Panc1 (cell line): ENCODE results near the gene IRS1. TPM values are rescaled to one million over a fixed set of nuclear protein-coding genes. Genes with fewer than 3 reads are reported as not detected.

Experiments
- ATAC-seq: fragments of 200-7000 bp; cut with Tn5 transposase; 2 replicates; pipeline ENCODE4 v1.9.1; 2020; ENCODE audit warnings: mild to moderate bottlenecking, moderate library complexity
- BruUV-seq: library from RNA; stranded (reverse); fragments of 400-500 nt; replicated peaks from 2 replicates; lab custom pipeline; 2021; lab: Mats Ljungman, UMichigan
- CTCF ChIA-PET: fragments of 300-600 bp; sonication (Branson Sonifier 250); formaldehyde crosslinking; loops from one replicate; lab custom pipeline; 2022; ENCODE audit warnings: antibody characterized with exemption; lab: Charles Lee
- POLR2A ChIA-PET: fragments of 300-600 bp; sonication (Branson Sonifier 250); formaldehyde crosslinking; loops from one replicate; lab custom pipeline; 2022; ENCODE audit warnings: antibody characterized with exemption; lab: Charles Lee
- DNase-seq: peaks from one replicate; pipeline ENCODE4 v3.0.0-alpha.2; 2010; ENCODE audit warnings: low read depth, low spot score
- H3K27ac ChIP-seq: 2 replicates; pipeline ENCODE4 v1.5.1; 2011; ENCODE audit warnings: mild to moderate bottlenecking, low read length, inconsistent platforms
- H3K27me3 ChIP-seq: fragments of 200-500 bp; sonication (Bioruptor generic); 2 replicates; pipeline ENCODE4 v1.6.0; 2014; ENCODE audit warnings: low read length, inconsistent platforms; ENCODE audit not compliant: control insufficient read depth, insufficient read depth
- H3K36me3 ChIP-seq: fragments of 200-500 bp; sonication (Bioruptor generic); 2 replicates; pipeline ENCODE4 v1.5.1; 2014; ENCODE audit warnings: inconsistent platforms, mild to moderate bottlenecking, low read length, moderate library complexity; ENCODE audit not compliant: control insufficient read depth, insufficient read depth
- H3K4me1 ChIP-seq: 2 replicates; pipeline ENCODE4 v1.5.1; 2011; ENCODE audit warnings: inconsistent platforms, mild to moderate bottlenecking, low read length, moderate library complexity; ENCODE audit not compliant: control insufficient read depth, insufficient read depth
- H3K4me3 ChIP-seq, 2 experiments: 2 replicates each; pipeline ENCODE4 v1.5.1; 2011 to 2012; ENCODE audit warnings: low read depth in 2 of 2, low read length in 2 of 2, mild to moderate bottlenecking in 2 of 2, inconsistent platforms in 1 of 2, moderate library complexity in 1 of 2
- H3K9me3 ChIP-seq: fragments of 200-500 bp; sonication (Bioruptor generic); 2 replicates; pipeline ENCODE4 v1.5.1; 2014; ENCODE audit warnings: low read depth, mild to moderate bottlenecking, inconsistent platforms, low read length, moderate library complexity; ENCODE audit not compliant: control insufficient read depth, insufficient read depth
- CTCF ChIP-seq: fragments of 450-650 bp; IDR thresholded peaks from 2 replicates; pipeline ENCODE4 v1.5.1; 2017; ENCODE audit warnings: mild to moderate bottlenecking
- POLR2AphosphoS5 ChIP-seq: IDR thresholded peaks from 2 replicates; pipeline ENCODE4 v1.6.1; 2012; ENCODE audit warnings: mild to moderate bottlenecking, low read depth, low read length, moderate library complexity
- REST ChIP-seq, 2 experiments: IDR thresholded peaks; 2 replicates each; pipeline ENCODE4 v1.6.1; 2011 to 2012; ENCODE audit warnings: low read depth in 2 of 2, control low read depth in 1 of 2, low read length in 1 of 2, mild to moderate bottlenecking in 1 of 2, moderate library complexity in 1 of 2; ENCODE audit not compliant: insufficient read depth in 1 of 2
- SIN3A ChIP-seq: IDR thresholded peaks from 2 replicates; pipeline ENCODE4 v1.6.1; 2012; ENCODE audit warnings: low read depth, mild to moderate bottlenecking, low read length, moderate library complexity, borderline replicate concordance; ENCODE audit not compliant: insufficient read depth
- TCF7L2 ChIP-seq: IDR thresholded peaks from 2 replicates; pipeline ENCODE4 v1.6.1; 2011; ENCODE audit warnings: mild to moderate bottlenecking, low read depth, low read length, inconsistent platforms
- in situ Hi-C: cut with HindIII; loops from 2 replicates; pipeline ENCODE4 v1.10.0; 2016; ENCODE audit warnings: low sequenced_read_pairs, low pct_unique_long_range_greater_than_20kb
- intact Hi-C: fragments of 100-400 bp; cut with micrococcal nuclease; formaldehyde crosslinking; loops from one replicate; pipeline ENCODE4 v1.10.0; 2022; ENCODE audit not compliant: unreplicated experiment
- total RNA-seq: library from RNA; stranded (reverse); gene quantifications from one replicate; pipeline ENCODE4 v1.2.1, GENCODE V29; 2021; ENCODE audit not compliant: unreplicated experiment

The IRS1 gene
- total RNA-seq, 1 experiment from 2014 or later = 27.3 TPM

- no peaks in the 10 kb centered on the region for H3K27me3 ChIP-seq
- no peak for DNase-seq
- ATAC-seq = no peak
- CTCF ChIA-PET = no interaction called here
- intact Hi-C loops = no loop called here
- H3K36me3 ChIP-seq = no peaks in the 10 kb centered on the region
- no peak overlapping the region for H3K4me3 ChIP-seq
- in situ Hi-C loops = no loop called here
- no peaks in the 10 kb centered on the region for H3K4me1 ChIP-seq
- POLR2A ChIA-PET = no interaction called here
- no TSS peak for BruUV-seq
- no peak overlapping the region for H3K27ac ChIP-seq
- no peaks in the 10 kb centered on the region for H3K9me3 ChIP-seq
- TF ChIP-seq REST (IDR thresholded peaks at IDR 0.05; ENCODE audit: insufficient read depth in 1 of 2, low read depth in 2 of 2, low read length in 1 of 2) = no peak
- TF ChIP-seq POLR2AphosphoS5 = no peak
- TF ChIP-seq CTCF = no peak
- TF ChIP-seq SIN3A = no peak
- TF ChIP-seq TCF7L2 = no peak
These were observed 96.1 kb downstream of the IRS1 start for GRCh38 chr2:226703514-226703913.

GRCh38 chr2:226702376-226702775, 97.2 kb downstream of the IRS1 start:
- ChIA-PET CTCF (no interaction called here), POLR2A (no interaction called here)
- TF ChIP-seq REST (IDR thresholded peaks at IDR 0.05; ENCODE audit: insufficient read depth in 1 of 2, low read depth in 2 of 2, low read length in 1 of 2) (no peak), SIN3A (no peak), TCF7L2 (no peak), CTCF (no peak), POLR2AphosphoS5 (no peak)
- Histone ChIP-seq H3K4me1 (no peaks in the 10 kb centered on the region), H3K4me3 (no peak overlapping the region), H3K36me3 (no peaks in the 10 kb centered on the region), H3K27ac (no peak overlapping the region), H3K9me3 (no peaks in the 10 kb centered on the region), H3K27me3 (no peaks in the 10 kb centered on the region)
- ATAC-seq = no peak
- DNase-seq = no peak
- in situ Hi-C loops = no loop called here
- intact Hi-C loops = no loop called here
- no TSS peak for BruUV-seq
